ENCODE data around the gene SLA2. TPM values are rescaled to one million over a fixed set of nuclear protein-coding genes. Genes with fewer than 3 reads are reported as not detected.

SLA2 gene
- total RNA-seq, 1 experiment from 2014 or later: not detected

- intact Hi-C loops (cut with micrococcal nuclease; ENCODE audit: unreplicated experiment): loop anchor here (1.0 kb wide), 1 partner anchor 36 kb away; no protein-coding TSS in a partner anchor
- no peak overlapping the region for H3K4me3 Mint-ChIP-seq (ENCODE audit: low read depth, unreplicated experiment)
- peak; percentile 24 for TF ChIP-seq CTCF (IDR thresholded peaks at IDR 0.05; ENCODE audit: unreplicated experiment)
- peaks cover 56% of the 10 kb centered on the region for H3K36me3 Mint-ChIP-seq (ENCODE audit: insufficient read depth, unreplicated experiment)
- no peaks in the 10 kb centered on the region for H3K27me3 Mint-ChIP-seq (ENCODE audit: unreplicated experiment)
- BruUV-seq (replicated peaks): no TSS peak
- CTCF ChIA-PET: interaction anchor here (0.6 to 1.0 kb wide), 5 partner anchors 13 to 283 kb away, joined by 3 to 7 read pairs (median 7); no protein-coding TSS in a partner anchor
- H3K27ac Mint-ChIP-seq (ENCODE audit: unreplicated experiment): no peak overlapping the region
- DNase-seq: peak; percentile 34
- H3K4me1 Mint-ChIP-seq (ENCODE audit: low read depth, unreplicated experiment): no peaks in the 10 kb centered on the region
- no peaks in the 10 kb centered on the region for H3K9me3 Mint-ChIP-seq (ENCODE audit: low read depth, unreplicated experiment)
Measured at GRCh38 chr20:36591854-36592641, 53.9 kb downstream of the SLA2 start.

- CTCF ChIA-PET: interaction anchor here (0.6 to 0.7 kb wide), 4 partner anchors 31 to 284 kb away, joined by 3 to 7 read pairs (median 6); no protein-coding TSS in a partner anchor
Measured at GRCh38 chr20:36591281-36591680, 54.7 kb downstream of the SLA2 start.

GRCh38 chr20:36587388-36588070, 58.5 kb downstream of the SLA2 start:
- H3K4me3 Mint-ChIP-seq (ENCODE audit: low read depth, unreplicated experiment): no peak overlapping the region
- H3K36me3 Mint-ChIP-seq (ENCODE audit: insufficient read depth, unreplicated experiment): peaks cover 51% of the 10 kb centered on the region
- CTCF ChIA-PET: interaction anchor here (0.7 kb wide), 1 partner anchor 59 kb away, joined by 3 read pairs; no protein-coding TSS in a partner anchor
- BruUV-seq (replicated peaks): no TSS peak
- no peak overlapping the region for H3K27ac Mint-ChIP-seq (ENCODE audit: unreplicated experiment)
- intact Hi-C loops (cut with micrococcal nuclease; ENCODE audit: unreplicated experiment): no loop called here
- H3K9me3 Mint-ChIP-seq (ENCODE audit: low read depth, unreplicated experiment): no peaks in the 10 kb centered on the region
- H3K27me3 Mint-ChIP-seq (ENCODE audit: unreplicated experiment): no peaks in the 10 kb centered on the region
- DNase-seq: no peak
- H3K4me1 Mint-ChIP-seq (ENCODE audit: low read depth, unreplicated experiment): no peaks in the 10 kb centered on the region
- TF ChIP-seq CTCF (IDR thresholded peaks at IDR 0.05; ENCODE audit: unreplicated experiment): no peak

More at GRCh38 chr20:36591281-36591680, 54.7 kb downstream of the SLA2 start:
- DNase-seq: no peak
- Mint-ChIP-seq H3K27me3 (ENCODE audit: unreplicated experiment) (no peaks in the 10 kb centered on the region), H3K36me3 (ENCODE audit: insufficient read depth, unreplicated experiment) (peaks cover 57% of the 10 kb centered on the region), H3K27ac (ENCODE audit: unreplicated experiment) (no peak overlapping the region), H3K4me3 (ENCODE audit: low read depth, unreplicated experiment) (no peak overlapping the region), H3K4me1 (ENCODE audit: low read depth, unreplicated experiment) (no peaks in the 10 kb centered on the region), H3K9me3 (ENCODE audit: low read depth, unreplicated experiment) (no peaks in the 10 kb centered on the region)
- BruUV-seq (replicated peaks): no TSS peak
- intact Hi-C loops (cut with micrococcal nuclease; ENCODE audit: unreplicated experiment): no loop called here
- TF ChIP-seq CTCF (IDR thresholded peaks at IDR 0.05; ENCODE audit: unreplicated experiment): no peak

GRCh38 chr20:36585410-36586125, 60.4 kb downstream of the SLA2 start:
- DNase-seq: no peak
- no peaks in the 10 kb centered on the region for H3K9me3 Mint-ChIP-seq (ENCODE audit: low read depth, unreplicated experiment)
- no peaks in the 10 kb centered on the region for H3K27me3 Mint-ChIP-seq (ENCODE audit: unreplicated experiment)
- BruUV-seq (replicated peaks): no TSS peak
- peaks cover 53% of the 10 kb centered on the region for H3K36me3 Mint-ChIP-seq (ENCODE audit: insufficient read depth, unreplicated experiment)
- intact Hi-C loops (cut with micrococcal nuclease; ENCODE audit: unreplicated experiment): no loop called here
- H3K4me1 Mint-ChIP-seq (ENCODE audit: low read depth, unreplicated experiment): no peaks in the 10 kb centered on the region
- CTCF ChIA-PET: no interaction called here
- no peak overlapping the region for H3K4me3 Mint-ChIP-seq (ENCODE audit: low read depth, unreplicated experiment)
- no peak for TF ChIP-seq CTCF (IDR thresholded peaks at IDR 0.05; ENCODE audit: unreplicated experiment)
- no peak overlapping the region for H3K27ac Mint-ChIP-seq (ENCODE audit: unreplicated experiment)

All from Calu3 (cell line).